ENCODE results near the gene ETV5. TPM values are rescaled to one million over a fixed set of nuclear protein-coding genes. Genes with fewer than 3 reads are reported as not detected.

ETV5 gene
- total and polyA plus RNA-seq, 2 donors (not counting 3 experiments of a cell fraction or from before 2014, with no cell fraction given) = 8.8 to 40.9 TPM

- POLR2A ChIA-PET = no interaction called here
- Histone ChIP-seq H3K4me3 (replicated peaks in 1 of 3; ENCODE audit: insufficient read depth in 1 of 3, low read depth in 1 of 3, low read length in 3 of 3) (no peak overlapping the region), H3K9ac (replicated peaks; ENCODE audit: extremely low read depth, insufficient read depth, low read length) (no peak overlapping the region), H3K4me2 (ENCODE audit: insufficient read depth, low read length) (no peak overlapping the region), H4K20me1 (replicated peaks; ENCODE audit: control insufficient read depth, extremely low read depth, insufficient read depth, low read length) (no peaks in the 10 kb centered on the region), H3K27ac (ENCODE audit: insufficient read depth, low read depth, low read length) (no peak overlapping the region), H3K27me3 (ENCODE audit: control insufficient read depth in 2 of 2, insufficient read depth in 2 of 2, low read length in 2 of 2) (no peaks in the 10 kb centered on the region), H3K4me1 (ENCODE audit: control insufficient read depth, extremely low read depth, insufficient read depth, low read length) (no peaks in the 10 kb centered on the region), H3K79me2 (ENCODE audit: control insufficient read depth, insufficient read depth, low read length) (no peaks in the 10 kb centered on the region), H2AFZ (ENCODE audit: low read depth, low read length) (no peak overlapping the region), H3K9me1 (replicated peaks; ENCODE audit: control insufficient read depth, extremely low read depth, insufficient read depth, low read length) (no peaks in the 10 kb centered on the region), H3K9me3 (replicated peaks; ENCODE audit: control insufficient read depth, insufficient read depth, low read length) (no peaks in the 10 kb centered on the region), H3K36me3 (ENCODE audit: control insufficient read depth in 2 of 2, extremely low read depth in 1 of 2, insufficient read depth in 2 of 2, low read length in 2 of 2) (no peaks in the 10 kb centered on the region)
- DNase-seq (ENCODE audit: low read depth, low spot score) (no peak), FAIRE-seq (no peak)
- no peak for TF ChIP-seq FOS (IDR thresholded peaks at IDR 0.05; ENCODE audit: borderline replicate concordance, insufficient read depth, low read length)
- intact Hi-C loops (cut with micrococcal nuclease) = no loop called here
- BruUV-seq (replicated peaks) = no TSS peak
- dilution Hi-C loops (cut with MboI; ENCODE audit: extremely low pct_ligation_motif_present, low sequenced_read_pairs) = no loop called here
- CTCF ChIA-PET = no interaction called here
These were observed 25.1 kb upstream of the ETV5 start for GRCh38 chr3:186133980-186134379.

- Histone ChIP-seq H3K9ac (replicated peaks; ENCODE audit: extremely low read depth, insufficient read depth, low read length) (no peak overlapping the region), H3K27ac (ENCODE audit: insufficient read depth, low read depth, low read length) (no peak overlapping the region), H3K4me2 (ENCODE audit: insufficient read depth, low read length) (no peak overlapping the region), H3K4me1 (ENCODE audit: control insufficient read depth, extremely low read depth, insufficient read depth, low read length) (no peaks in the 10 kb centered on the region), H3K27me3 (ENCODE audit: control insufficient read depth in 2 of 2, insufficient read depth in 2 of 2, low read length in 2 of 2) (no peaks in the 10 kb centered on the region), H3K9me3 (replicated peaks; ENCODE audit: control insufficient read depth, insufficient read depth, low read length) (no peaks in the 10 kb centered on the region), H4K20me1 (replicated peaks; ENCODE audit: control insufficient read depth, extremely low read depth, insufficient read depth, low read length) (no peaks in the 10 kb centered on the region), H3K79me2 (ENCODE audit: control insufficient read depth, insufficient read depth, low read length) (no peaks in the 10 kb centered on the region), H3K4me3 (replicated peaks in 1 of 3; ENCODE audit: insufficient read depth in 1 of 3, low read depth in 1 of 3, low read length in 3 of 3) (no peak overlapping the region), H3K9me1 (replicated peaks; ENCODE audit: control insufficient read depth, extremely low read depth, insufficient read depth, low read length) (no peaks in the 10 kb centered on the region), H3K36me3 (ENCODE audit: control insufficient read depth in 2 of 2, extremely low read depth in 1 of 2, insufficient read depth in 2 of 2, low read length in 2 of 2) (no peaks in the 10 kb centered on the region), H2AFZ (ENCODE audit: low read depth, low read length) (no peak overlapping the region)
- TF ChIP-seq POLR2AphosphoS5 (IDR thresholded peaks at IDR 0.05; ENCODE audit: insufficient read depth, low read depth, low read length) (no peak), JUN (IDR thresholded peaks at IDR 0.05; ENCODE audit: borderline replicate concordance, insufficient read depth, insufficient read length, low read depth) (no peak), MYC (IDR thresholded peaks at IDR 0.05; ENCODE audit: low read depth, low read length) (no peak), EZH2 (IDR thresholded peaks at IDR 0.05; ENCODE audit: borderline replicate concordance, low read depth, low read length, severe bottlenecking) (no peak)
- TF ChIP-seq, protein P1, sequence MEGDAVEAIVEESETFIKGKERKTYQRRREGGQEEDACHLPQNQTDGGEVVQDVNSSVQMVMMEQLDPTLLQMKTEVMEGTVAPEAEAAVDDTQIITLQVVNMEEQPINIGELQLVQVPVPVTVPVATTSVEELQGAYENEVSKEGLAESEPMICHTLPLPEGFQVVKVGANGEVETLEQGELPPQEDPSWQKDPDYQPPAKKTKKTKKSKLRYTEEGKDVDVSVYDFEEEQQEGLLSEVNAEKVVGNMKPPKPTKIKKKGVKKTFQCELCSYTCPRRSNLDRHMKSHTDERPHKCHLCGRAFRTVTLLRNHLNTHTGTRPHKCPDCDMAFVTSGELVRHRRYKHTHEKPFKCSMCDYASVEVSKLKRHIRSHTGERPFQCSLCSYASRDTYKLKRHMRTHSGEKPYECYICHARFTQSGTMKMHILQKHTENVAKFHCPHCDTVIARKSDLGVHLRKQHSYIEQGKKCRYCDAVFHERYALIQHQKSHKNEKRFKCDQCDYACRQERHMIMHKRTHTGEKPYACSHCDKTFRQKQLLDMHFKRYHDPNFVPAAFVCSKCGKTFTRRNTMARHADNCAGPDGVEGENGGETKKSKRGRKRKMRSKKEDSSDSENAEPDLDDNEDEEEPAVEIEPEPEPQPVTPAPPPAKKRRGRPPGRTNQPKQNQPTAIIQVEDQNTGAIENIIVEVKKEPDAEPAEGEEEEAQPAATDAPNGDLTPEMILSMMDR (IDR thresholded peaks at IDR 0.05; ENCODE audit: extremely low read depth in 1 of 2, insufficient read depth in 1 of 2, low read depth in 1 of 2, low read length in 2 of 2) = no peak
- no TSS peak for BruUV-seq (replicated peaks)
- intact Hi-C loops (cut with micrococcal nuclease) (no loop called here), dilution Hi-C loops (cut with MboI; ENCODE audit: extremely low pct_ligation_motif_present, low sequenced_read_pairs) (no loop called here)
- POLR2A ChIA-PET = no interaction called here
- FAIRE-seq (no peak), DNase-seq (ENCODE audit: low read depth, low spot score) (no peak)
- CTCF ChIA-PET = no interaction called here
These were observed 23.6 kb upstream of the ETV5 start for GRCh38 chr3:186132487-186132886.
